ENCODE results near the gene CLSTN2.

CLSTN2 gene

GRCh38 chr3:139935016-139935865 lies at the start of gene CLSTN2:
TSS of gene CLSTN2 (plus strand) at chr3:139935185.
- DNase-seq (ENCODE audit: low spot score): peak; percentile 27

GRCh38 chr3:139887431-139887830 lies 47.6 kb upstream of the CLSTN2 start:
- no peak for DNase-seq (ENCODE audit: low spot score)

- no peak for DNase-seq (ENCODE audit: low spot score)
Measured at GRCh38 chr3:139888561-139889140, 46.3 kb upstream of the CLSTN2 start.

- no peak for DNase-seq (ENCODE audit: low spot score)
Measured at GRCh38 chr3:139893267-139893962, 41.6 kb upstream of the CLSTN2 start.

GRCh38 chr3:139893963-139894642 lies 40.9 kb upstream of the CLSTN2 start:
- no peak for DNase-seq (ENCODE audit: low spot score)

- no peak for DNase-seq (ENCODE audit: low spot score)
Measured at GRCh38 chr3:139894643-139894989, 40.4 kb upstream of the CLSTN2 start.

GRCh38 chr3:139897759-139898158 lies 37.2 kb upstream of the CLSTN2 start:
- no peak for DNase-seq (ENCODE audit: low spot score)

- DNase-seq (ENCODE audit: low spot score): no peak
Measured at GRCh38 chr3:139906418-139906817, 28.6 kb upstream of the CLSTN2 start.

GRCh38 chr3:139909811-139910210 lies 25.2 kb upstream of the CLSTN2 start:
- DNase-seq (ENCODE audit: low spot score): no peak

GRCh38 chr3:139916271-139916670 lies 18.7 kb upstream of the CLSTN2 start:
- DNase-seq (ENCODE audit: low spot score): no peak

- no peak for DNase-seq (ENCODE audit: low spot score)
Measured at GRCh38 chr3:139917226-139917785, 17.7 kb upstream of the CLSTN2 start.

- DNase-seq (ENCODE audit: low spot score): no peak
Measured at GRCh38 chr3:139928708-139929505, 6.1 kb upstream of the CLSTN2 start.

GRCh38 chr3:139930211-139930610 lies 4.8 kb upstream of the CLSTN2 start:
- no peak for DNase-seq (ENCODE audit: low spot score)

- no peak for DNase-seq (ENCODE audit: low spot score)
Measured at GRCh38 chr3:139933766-139934165, 1.2 kb upstream of the CLSTN2 start.

GRCh38 chr3:139934613-139935015 lies 371 bp upstream of the CLSTN2 start:
- no peak for DNase-seq (ENCODE audit: low spot score)

GRCh38 chr3:139935866-139936817 lies 1.2 kb downstream of the CLSTN2 start:
- no peak for DNase-seq (ENCODE audit: low spot score)

GRCh38 chr3:139937674-139938279 lies 2.8 kb downstream of the CLSTN2 start:
- DNase-seq (ENCODE audit: low spot score): peak; percentile 21

- DNase-seq (ENCODE audit: low spot score): no peak
Measured at GRCh38 chr3:139939681-139940190, 4.8 kb downstream of the CLSTN2 start.

- no peak for DNase-seq (ENCODE audit: low spot score)
Measured at GRCh38 chr3:139940622-139941021, 5.6 kb downstream of the CLSTN2 start.

GRCh38 chr3:139941580-139941979 lies 6.6 kb downstream of the CLSTN2 start:
- DNase-seq (ENCODE audit: low spot score): no peak

All from activated CD4-positive, alpha-beta T cell treated with anti-CD3 and anti-CD28 coated beads, Interleukin-2, Interleukin-4, amounts not matched to agents 100 ng/mL and 50 ng/mL, durations not matched to agents 16 hours and 8 hours (primary cell).